B cell (primary cell): ENCODE data around the gene CDC42SE2.

Experiments
- CTCF ChIP-seq: fragments of 200-600 bp; IDR thresholded peaks from one replicate; pipeline ENCODE4 v1.8.0; 2022; ENCODE audit warnings: antibody characterized with exemption, mild to moderate bottlenecking
- EZH2 ChIP-seq: IDR thresholded peaks from 2 replicates; pipeline ENCODE4 v1.6.1; 2012; ENCODE audit warnings: borderline replicate concordance, low read depth, mild to moderate bottlenecking, moderate library complexity, low read length; ENCODE audit not compliant: insufficient read depth, poor library complexity, severe bottlenecking

GRCh38 chr5:131223751-131224386 is 40.0 kb upstream of the CDC42SE2 start:
- TF ChIP-seq CTCF: no peak
- TF ChIP-seq EZH2: no peak
